Activated CD4-positive, alpha-beta T cell treated with anti-CD3 and anti-CD28 coated beads, Interleukin-10, Interleukin-2, amounts not matched to agents 100 ng/mL and 50 ng/mL, durations not matched to agents 16 hours and 8 hours (primary cell): ENCODE results near the gene HCST.

Experiments
- DNase-seq: peaks from one replicate; pipeline ENCODE4 v3.0.0-alpha.2; 2020

HCST gene

DNA sequence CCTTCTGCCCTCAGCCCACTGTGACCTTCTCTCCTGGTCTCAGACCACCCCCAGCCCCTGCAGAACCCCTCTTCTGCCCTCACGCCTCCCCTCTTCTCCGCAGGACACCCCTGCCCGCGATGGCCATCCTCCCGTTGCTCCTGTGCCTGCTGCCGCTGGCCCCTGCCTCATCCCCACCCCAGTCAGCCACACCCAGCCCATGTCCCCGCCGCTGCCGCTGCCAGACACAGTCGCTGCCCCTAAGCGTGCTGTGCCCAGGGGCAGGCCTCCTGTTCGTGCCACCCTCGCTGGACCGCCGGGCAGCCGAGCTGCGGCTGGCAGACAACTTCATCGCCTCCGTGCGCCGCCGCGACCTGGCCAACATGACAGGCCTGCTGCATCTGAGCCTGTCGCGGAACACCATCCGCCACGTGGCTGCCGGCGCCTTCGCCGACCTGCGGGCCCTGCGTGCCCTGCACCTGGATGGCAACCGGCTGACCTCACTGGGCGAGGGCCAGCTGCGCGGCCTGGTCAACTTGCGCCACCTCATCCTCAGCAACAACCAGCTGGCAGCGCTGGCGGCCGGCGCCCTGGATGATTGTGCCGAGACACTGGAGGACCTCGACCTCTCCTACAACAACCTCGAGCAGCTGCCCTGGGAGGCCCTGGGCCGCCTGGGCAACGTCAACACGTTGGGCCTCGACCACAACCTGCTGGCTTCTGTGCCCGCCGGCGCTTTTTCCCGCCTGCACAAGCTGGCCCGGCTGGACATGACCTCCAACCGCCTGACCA lies 37.2 kb downstream of the HCST start:
- DNase-seq = no peak

DNA sequence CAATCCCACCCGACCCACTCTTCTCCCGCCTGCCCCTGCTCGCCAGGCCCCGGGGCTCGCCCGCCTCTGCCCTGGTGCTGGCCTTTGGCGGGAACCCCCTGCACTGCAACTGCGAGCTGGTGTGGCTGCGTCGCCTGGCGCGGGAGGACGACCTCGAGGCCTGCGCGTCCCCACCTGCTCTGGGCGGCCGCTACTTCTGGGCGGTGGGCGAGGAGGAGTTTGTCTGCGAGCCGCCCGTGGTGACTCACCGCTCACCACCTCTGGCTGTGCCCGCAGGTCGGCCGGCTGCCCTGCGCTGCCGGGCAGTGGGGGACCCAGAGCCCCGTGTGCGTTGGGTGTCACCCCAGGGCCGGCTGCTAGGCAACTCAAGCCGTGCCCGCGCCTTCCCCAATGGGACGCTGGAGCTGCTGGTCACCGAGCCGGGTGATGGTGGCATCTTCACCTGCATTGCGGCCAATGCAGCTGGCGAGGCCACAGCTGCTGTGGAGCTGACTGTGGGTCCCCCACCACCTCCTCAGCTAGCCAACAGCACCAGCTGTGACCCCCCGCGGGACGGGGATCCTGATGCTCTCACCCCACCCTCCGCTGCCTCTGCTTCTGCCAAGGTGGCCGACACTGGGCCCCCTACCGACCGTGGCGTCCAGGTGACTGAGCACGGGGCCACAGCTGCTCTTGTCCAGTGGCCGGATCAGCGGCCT lies 37.9 kb downstream of the HCST start:
- DNase-seq = no peak

DNA sequence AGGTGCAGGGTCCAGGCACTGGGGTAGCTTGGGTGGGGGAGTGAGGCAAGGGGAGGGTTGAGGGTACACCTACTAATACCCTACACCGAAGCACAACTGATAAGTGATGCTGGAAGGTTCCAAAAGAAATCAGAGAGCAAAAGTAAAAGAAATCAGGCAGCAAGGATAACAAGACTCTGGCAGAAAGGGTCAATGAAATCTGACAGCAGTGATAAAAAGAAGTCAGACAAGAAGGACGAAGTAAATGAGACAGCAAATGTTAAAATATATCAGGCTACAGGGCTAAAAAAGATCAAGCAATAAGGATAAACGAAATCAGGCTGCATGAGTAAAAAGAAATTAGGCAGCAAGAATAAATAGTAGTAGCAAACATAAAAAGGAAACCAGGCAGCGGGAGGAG lies 38.5 kb downstream of the HCST start:
- DNase-seq = no peak

DNA sequence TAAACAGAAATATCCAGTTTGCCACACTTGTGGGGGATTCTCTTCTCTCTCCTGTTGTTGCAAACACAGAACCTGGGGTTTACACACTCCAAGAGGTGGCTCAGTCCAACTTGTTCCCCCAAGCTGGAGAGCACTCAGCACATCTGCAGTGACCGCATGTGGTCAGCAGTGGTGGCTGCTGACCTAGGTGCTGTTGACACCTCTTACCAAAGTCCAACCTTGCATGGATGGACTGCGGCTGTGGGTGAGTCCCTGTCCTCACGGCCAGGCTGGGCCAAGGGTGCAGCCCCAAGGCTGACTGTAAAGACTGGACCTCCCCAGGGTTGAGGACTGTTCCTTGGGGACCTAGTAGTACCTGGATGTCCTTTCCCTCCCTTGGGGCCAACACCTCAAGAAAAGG lies 39.9 kb downstream of the HCST start:
- no peak for DNase-seq

DNA sequence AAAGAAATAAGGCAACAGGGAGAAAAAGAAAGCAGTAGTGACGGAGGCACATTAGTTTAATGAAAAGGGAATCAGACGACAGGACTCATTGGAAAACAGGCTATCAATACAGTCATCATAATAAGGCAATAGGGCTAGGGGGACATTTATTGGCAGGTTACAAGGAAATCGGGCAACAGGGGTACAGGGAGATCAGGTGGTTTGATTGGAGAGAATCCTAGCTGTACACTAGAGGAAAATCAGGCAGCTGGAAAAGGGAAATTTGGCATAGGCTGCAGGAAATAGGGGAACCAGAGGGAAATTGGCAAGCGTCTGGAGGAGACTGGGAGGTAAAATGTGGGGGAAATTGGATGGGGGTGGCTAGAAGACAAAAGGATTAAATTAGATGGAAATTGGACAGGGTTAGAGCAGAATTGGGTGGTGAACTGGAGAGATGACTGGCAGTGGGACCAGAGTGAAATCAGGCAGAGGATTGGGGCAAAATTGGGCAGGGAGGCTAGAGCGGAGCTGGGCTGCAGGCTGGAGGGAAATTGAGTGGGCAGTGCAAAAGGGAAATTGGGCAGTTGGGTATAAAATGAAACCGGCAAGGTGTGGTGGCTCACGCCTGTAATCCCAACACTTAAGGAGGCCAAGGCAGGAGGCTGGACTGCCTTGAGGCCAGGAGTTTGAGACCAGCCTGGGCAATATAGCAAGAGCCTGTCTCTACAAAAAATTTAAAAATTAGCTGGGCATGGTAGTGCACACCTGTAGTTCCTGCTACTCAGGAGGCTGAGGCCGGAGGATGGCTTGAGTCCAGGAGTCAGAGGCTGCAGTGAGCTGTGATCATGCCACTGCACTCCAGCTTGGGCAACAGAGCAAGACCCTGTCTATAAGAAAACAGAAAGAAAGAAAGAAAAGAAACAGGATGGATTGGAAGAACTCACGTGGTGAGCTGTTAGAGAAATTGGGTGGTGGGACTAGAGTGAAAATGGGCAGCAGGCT lies 41.3 kb downstream of the HCST start:
- no peak for DNase-seq

DNA sequence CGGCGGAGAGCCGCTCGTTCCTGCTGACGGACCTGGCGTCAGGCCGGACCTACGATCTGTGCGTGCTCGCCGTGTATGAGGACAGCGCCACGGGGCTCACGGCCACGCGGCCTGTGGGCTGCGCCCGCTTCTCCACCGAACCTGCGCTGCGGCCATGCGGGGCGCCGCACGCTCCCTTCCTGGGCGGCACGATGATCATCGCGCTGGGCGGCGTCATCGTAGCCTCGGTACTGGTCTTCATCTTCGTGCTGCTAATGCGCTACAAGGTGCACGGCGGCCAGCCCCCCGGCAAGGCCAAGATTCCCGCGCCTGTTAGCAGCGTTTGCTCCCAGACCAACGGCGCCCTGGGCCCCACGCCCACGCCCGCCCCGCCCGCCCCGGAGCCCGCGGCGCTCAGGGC lies 42.2 kb downstream of the HCST start:
- DNase-seq = no peak

DNA sequence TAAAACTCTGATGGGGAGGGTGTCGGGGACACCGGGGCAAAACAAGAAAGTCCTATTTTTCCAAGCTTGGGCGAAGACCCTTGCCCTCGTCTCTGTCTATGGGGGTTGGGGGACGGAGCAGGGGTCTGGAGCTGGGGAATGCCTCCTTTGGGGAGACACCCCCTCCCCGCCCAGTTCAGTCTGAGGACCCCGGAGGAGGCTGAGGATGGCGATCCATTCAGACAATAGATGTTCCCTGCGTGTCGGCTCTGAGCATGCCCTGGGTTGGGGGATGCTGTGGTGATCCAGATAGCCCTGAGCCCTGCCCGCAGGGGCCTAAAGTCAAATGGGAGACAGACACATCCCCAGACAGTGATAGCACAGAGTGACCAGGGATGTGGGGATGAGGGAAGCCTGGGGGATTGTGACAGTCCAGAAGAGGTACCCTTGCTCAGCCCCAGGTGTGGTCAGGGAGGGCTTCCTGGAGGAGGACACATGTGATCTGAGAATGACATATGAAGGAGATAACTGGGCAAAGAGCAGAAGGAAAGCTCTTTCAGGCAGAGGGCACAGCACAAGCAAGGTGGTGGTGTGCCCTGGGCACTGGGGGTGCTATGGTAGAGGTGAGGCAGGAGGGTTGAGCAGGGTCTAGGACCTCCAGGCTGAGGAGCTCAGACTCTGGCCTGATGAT lies 42.9 kb downstream of the HCST start:
- no peak for DNase-seq

DNA sequence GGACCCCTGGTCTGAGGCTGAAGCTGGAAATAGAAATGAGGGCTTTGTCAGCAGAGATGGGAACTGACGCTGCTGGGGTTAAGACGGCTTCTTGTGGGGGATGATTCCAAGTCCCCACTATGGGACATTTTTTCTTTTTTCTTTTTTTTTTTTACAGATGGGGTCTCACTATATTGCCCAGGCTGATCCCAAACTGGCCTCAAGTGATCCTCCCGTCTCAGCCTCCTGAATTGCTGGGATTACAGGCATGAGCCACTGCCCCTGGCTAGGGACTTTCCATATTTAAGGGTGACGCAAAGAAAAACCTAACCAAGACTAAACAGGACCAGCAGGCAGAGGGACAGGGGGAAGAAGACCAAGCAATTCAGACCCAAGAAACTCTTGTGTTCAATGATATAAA lies 43.9 kb downstream of the HCST start:
- DNase-seq = no peak

DNA sequence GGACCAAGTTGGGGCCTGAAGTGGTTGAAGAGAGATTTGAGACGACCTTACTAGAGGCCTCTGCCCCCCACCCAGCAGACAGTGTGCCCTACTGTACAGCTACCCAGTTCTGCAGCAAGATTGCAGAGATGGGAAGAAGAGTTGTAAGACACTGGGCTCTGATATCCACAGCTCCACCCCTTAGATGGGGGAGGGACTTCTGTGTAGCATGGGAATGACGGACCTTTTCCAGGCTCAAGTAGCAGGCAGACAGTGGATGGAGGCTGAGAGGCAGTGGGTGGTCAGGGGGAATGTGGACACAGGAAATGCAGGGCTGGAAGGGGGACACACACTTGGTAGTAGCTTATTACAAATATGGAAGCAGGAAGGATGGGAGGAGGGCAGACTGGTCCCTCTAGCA lies 46.8 kb downstream of the HCST start:
- no peak for DNase-seq
